ENCODE measurements around the gene KRTAP5-9. TPM values are rescaled to one million over a fixed set of nuclear protein-coding genes. Genes with fewer than 3 reads are reported as not detected.

KRTAP5-9 gene
- total and polyA plus RNA-seq, 7 donors = 0.05 to 0.09 TPM; not detected in 5

DNA sequence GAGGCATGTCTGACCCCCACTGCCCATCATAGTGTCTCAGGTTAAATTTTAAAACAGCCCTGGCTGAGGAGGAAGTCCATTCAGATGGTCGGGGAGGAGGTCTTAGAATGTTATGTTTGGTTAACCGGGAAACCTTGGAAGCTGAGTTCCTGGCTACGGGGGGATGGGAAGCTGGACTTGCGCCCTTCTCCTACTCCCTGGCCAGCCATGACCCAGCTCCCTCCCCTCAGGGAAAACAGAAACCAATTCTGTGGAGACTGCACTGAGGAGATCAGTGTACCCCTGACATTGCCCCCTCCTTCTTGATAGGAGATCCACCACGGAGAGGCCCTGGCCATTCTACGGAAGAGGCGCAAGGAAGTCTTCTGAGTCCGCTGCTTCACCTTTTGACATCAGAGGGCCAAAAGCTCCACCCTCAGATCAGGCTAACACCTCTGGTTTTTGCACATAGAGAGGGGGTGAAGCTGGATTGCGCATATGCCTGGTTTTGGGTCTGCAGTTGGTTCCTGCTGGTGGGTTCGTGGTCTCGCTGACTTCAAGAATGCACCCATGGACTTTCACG is 2.7 kb upstream of the KRTAP5-9 start:
- WGBS, 3 donors = 85 to 93% (median 86%) methylated on average over 12 of the region's 12 CpGs

GRCh38 chr11:71548716-71549151 is 514 bp downstream of the KRTAP5-9 start:
- WGBS, 3 donors = 18 to 31% (median 28%) methylated on average over 5 of the region's 5 CpGs
- Histone ChIP-seq H3K4me3 (no peak overlapping the region), H3K27ac (no peak overlapping the region), H3K27me3 (ENCODE audit: insufficient read depth in 3 of 3, low read length in 2 of 3) (no peaks in the 10 kb centered on the region), H3K36me3 (ENCODE audit: insufficient read depth in 1 of 2, low read depth in 1 of 2) (no peaks in the 10 kb centered on the region), H3K9me3 (no peaks in the 10 kb centered on the region), H3K4me1 (no peaks in the 10 kb centered on the region)
- intact Hi-C loops (cut with DNase I) = no loop called here
- ATAC-seq (no peak), DNase-seq (no peak)
- TF ChIP-seq CTCF (IDR thresholded peaks at IDR 0.05) = no peak

More for the DNA sequence above, 2.7 kb upstream of the KRTAP5-9 start:
- H3K4me3 ChIP-seq = no peak overlapping the region
- TF ChIP-seq CTCF (IDR thresholded peaks at IDR 0.05) = no peak
- no peak for ATAC-seq
- H3K4me1 ChIP-seq = no peaks in the 10 kb centered on the region
- intact Hi-C loops (cut with DNase I) = no loop called here
- no peaks in the 10 kb centered on the region for H3K9me3 ChIP-seq
- DNase-seq = no peak
- H3K27me3 ChIP-seq (ENCODE audit: insufficient read depth in 3 of 3, low read length in 2 of 3) = no peaks in the 10 kb centered on the region
- H3K36me3 ChIP-seq (ENCODE audit: insufficient read depth in 1 of 2, low read depth in 1 of 2) = no peaks in the 10 kb centered on the region
- H3K27ac ChIP-seq = no peak overlapping the region

DNA sequence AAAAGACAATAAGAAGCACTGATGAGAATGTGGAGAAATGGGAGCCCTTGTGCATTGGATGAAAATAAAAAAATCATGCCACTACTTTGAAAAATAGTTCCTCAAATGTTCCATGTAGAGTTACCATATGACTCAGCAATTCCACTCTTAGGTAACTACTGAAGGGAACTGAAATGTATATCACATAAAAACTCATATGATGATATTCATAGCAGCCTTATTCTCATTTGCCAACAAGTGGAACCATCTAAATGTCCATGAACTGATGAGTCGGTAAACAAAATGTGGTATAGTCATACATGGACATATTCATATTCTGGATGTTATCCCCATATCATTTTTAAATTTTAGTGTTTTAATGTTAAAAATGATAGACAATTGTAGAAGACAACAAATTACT is 3.5 kb downstream of the KRTAP5-9 start:
- Histone ChIP-seq H3K27ac (no peak overlapping the region), H3K4me3 (no peak overlapping the region), H3K36me3 (ENCODE audit: insufficient read depth in 1 of 2, low read depth in 1 of 2) (no peaks in the 10 kb centered on the region), H3K27me3 (ENCODE audit: insufficient read depth in 3 of 3, low read length in 2 of 3) (no peaks in the 10 kb centered on the region), H3K9me3 (no peaks in the 10 kb centered on the region), H3K4me1 (no peaks in the 10 kb centered on the region)
- TF ChIP-seq CTCF (IDR thresholded peaks at IDR 0.05) = no peak
- 87 to 92% (median 89%) methylated on average over 1 of the region's 1 CpG for WGBS, 3 donors
- ATAC-seq (no peak), DNase-seq (no peak)
- intact Hi-C loops (cut with DNase I) = no loop called here

GRCh38 chr11:71554996-71555395 is 6.8 kb downstream of the KRTAP5-9 start:
- Histone ChIP-seq H3K9me3 (no peaks in the 10 kb centered on the region), H3K27ac (no peak overlapping the region), H3K27me3 (ENCODE audit: insufficient read depth in 3 of 3, low read length in 2 of 3) (no peaks in the 10 kb centered on the region), H3K4me3 (no peak overlapping the region), H3K36me3 (ENCODE audit: insufficient read depth in 1 of 2, low read depth in 1 of 2) (no peaks in the 10 kb centered on the region), H3K4me1 (no peaks in the 10 kb centered on the region)
- TF ChIP-seq CTCF (IDR thresholded peaks at IDR 0.05) = no peak
- DNase-seq (no peak), ATAC-seq (no peak)
- WGBS, 3 donors = 68 to 78% (median 68%) methylated on average over 6 of the region's 6 CpGs
- intact Hi-C loops (cut with DNase I) = no loop called here

DNA sequence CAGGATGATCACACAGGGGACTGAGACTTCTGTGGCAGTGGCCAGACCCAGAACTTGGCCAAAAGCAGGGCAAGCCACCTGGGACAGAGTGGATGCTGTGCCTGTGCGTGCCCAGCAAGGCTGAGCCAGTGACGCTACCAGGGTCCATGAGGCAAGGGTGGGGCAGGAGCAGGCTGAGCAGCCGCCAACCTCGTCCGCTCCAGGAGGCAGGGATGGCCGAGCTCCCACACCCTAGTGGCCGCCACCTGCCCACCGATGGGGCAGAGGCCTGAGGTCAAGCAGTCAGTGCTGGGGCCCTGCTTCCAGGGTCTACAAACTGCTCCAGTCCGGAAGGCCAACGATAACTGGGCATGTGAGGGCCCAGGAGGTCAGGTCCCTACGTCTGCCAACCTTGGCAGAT is 7.3 kb downstream of the KRTAP5-9 start:
- no peak overlapping the region for H3K27ac ChIP-seq
- ATAC-seq (no peak), DNase-seq (no peak)
- H3K4me1 ChIP-seq = no peaks in the 10 kb centered on the region
- WGBS, 3 donors = 89 to 92% (median 92%) methylated on average over 11 of the region's 11 CpGs
- intact Hi-C loops (cut with DNase I) = no loop called here
- no peaks in the 10 kb centered on the region for H3K27me3 ChIP-seq (ENCODE audit: insufficient read depth in 3 of 3, low read length in 2 of 3)
- no peaks in the 10 kb centered on the region for H3K9me3 ChIP-seq
- TF ChIP-seq CTCF (IDR thresholded peaks at IDR 0.05) = no peak
- H3K36me3 ChIP-seq (ENCODE audit: insufficient read depth in 1 of 2, low read depth in 1 of 2) = no peaks in the 10 kb centered on the region
- H3K4me3 ChIP-seq = no peak overlapping the region
